ENCODE measurements around the gene VARS1. TPM values are rescaled to one million over a fixed set of nuclear protein-coding genes. Genes with fewer than 3 reads are reported as not detected.

VARS1 gene
- total and polyA plus RNA-seq, 2 donors (not counting 1 experiment from before 2014, with no cell fraction given) = 16.0 to 53.5 TPM

GRCh38 chr6:31769684-31770371, 25.7 kb downstream of the VARS1 start:
- peak in 1 of 2 donors; percentile 39 for DNase-seq (ENCODE audit: low read depth in 2 of 2)
- no peaks in the 10 kb centered on the region for H3K4me1 ChIP-seq (ENCODE audit: control insufficient read depth, extremely low read depth, insufficient read depth, low read length)

GRCh38 chr6:31768363-31769257, 26.9 kb downstream of the VARS1 start:
- H3K79me2 ChIP-seq (ENCODE audit: control insufficient read depth, insufficient read depth, low read length) = no peaks in the 10 kb centered on the region
- H3K9ac ChIP-seq (ENCODE audit: insufficient read depth, low read length) = no peak overlapping the region
- H3K9me3 ChIP-seq (ENCODE audit: control insufficient read depth, insufficient read depth, low read depth, low read length) = no peaks in the 10 kb centered on the region
- H3K36me3 ChIP-seq (ENCODE audit: control insufficient read depth, insufficient read depth, low read length) = no peaks in the 10 kb centered on the region
- H3K4me1 ChIP-seq (ENCODE audit: control insufficient read depth, extremely low read depth, insufficient read depth, low read length) = peaks cover under 1% of the 10 kb centered on the region
- no peak for TF ChIP-seq EZH2 (IDR thresholded peaks at IDR 0.05; ENCODE audit: low read length, missing control alignments)
- TF ChIP-seq CTCF (conservative IDR thresholded peaks at IDR 0.05 in 1 of 2, IDR thresholded peaks at IDR 0.05 in 1 of 2; ENCODE audit: low read depth in 1 of 2, low read length in 2 of 2) = no peak
- no peaks in the 10 kb centered on the region for H3K27me3 ChIP-seq (ENCODE audit: control insufficient read depth, insufficient read depth, low read length)
- no peak overlapping the region for H3K27ac ChIP-seq (ENCODE audit: insufficient read depth, low read length)
- H3K4me2 ChIP-seq (ENCODE audit: extremely low read depth, insufficient read depth, low read length) = no peak overlapping the region
- H3K4me3 ChIP-seq (replicated peaks in 1 of 4; ENCODE audit: control extremely low read depth in 1 of 4, insufficient read depth in 1 of 4, low read depth in 3 of 4, low read length in 4 of 4) = no peak overlapping the region
- no peak for DNase-seq (ENCODE audit: low read depth in 2 of 2)
- no peaks in the 10 kb centered on the region for H4K20me1 ChIP-seq (ENCODE audit: control insufficient read depth, extremely low read depth, insufficient read depth, low read length)
- no peak overlapping the region for H2AFZ ChIP-seq (ENCODE audit: low read length)

More at GRCh38 chr6:31769684-31770371, 25.7 kb downstream of the VARS1 start:
- H3K9ac ChIP-seq (ENCODE audit: insufficient read depth, low read length) = no peak overlapping the region
- no peak overlapping the region for H3K4me2 ChIP-seq (ENCODE audit: extremely low read depth, insufficient read depth, low read length)
- H3K36me3 ChIP-seq (ENCODE audit: control insufficient read depth, insufficient read depth, low read length) = no peaks in the 10 kb centered on the region
- no peaks in the 10 kb centered on the region for H3K27me3 ChIP-seq (ENCODE audit: control insufficient read depth, insufficient read depth, low read length)
- TF ChIP-seq CTCF (conservative IDR thresholded peaks at IDR 0.05 in 1 of 2, IDR thresholded peaks at IDR 0.05 in 1 of 2; ENCODE audit: low read depth in 1 of 2, low read length in 2 of 2) = peak; percentile 68 to 71
- no peak for TF ChIP-seq EZH2 (IDR thresholded peaks at IDR 0.05; ENCODE audit: low read length, missing control alignments)
- H3K9me3 ChIP-seq (ENCODE audit: control insufficient read depth, insufficient read depth, low read depth, low read length) = no peaks in the 10 kb centered on the region
- H4K20me1 ChIP-seq (ENCODE audit: control insufficient read depth, extremely low read depth, insufficient read depth, low read length) = no peaks in the 10 kb centered on the region
- no peaks in the 10 kb centered on the region for H3K79me2 ChIP-seq (ENCODE audit: control insufficient read depth, insufficient read depth, low read length)
- no peak overlapping the region for H3K27ac ChIP-seq (ENCODE audit: insufficient read depth, low read length)
- no peak overlapping the region for H3K4me3 ChIP-seq (replicated peaks in 1 of 4; ENCODE audit: control extremely low read depth in 1 of 4, insufficient read depth in 1 of 4, low read depth in 3 of 4, low read length in 4 of 4)
- H2AFZ ChIP-seq (ENCODE audit: low read length) = no peak overlapping the region

- no peak for DNase-seq (ENCODE audit: low read depth in 2 of 2)
- H3K27me3 ChIP-seq (ENCODE audit: control insufficient read depth, insufficient read depth, low read length) = no peaks in the 10 kb centered on the region
Measured at GRCh38 chr6:31767096-31767645, 28.4 kb downstream of the VARS1 start.

More at GRCh38 chr6:31767096-31767645, 28.4 kb downstream of the VARS1 start:
- Histone ChIP-seq H3K9ac (ENCODE audit: insufficient read depth, low read length) (no peak overlapping the region), H3K4me3 (replicated peaks in 1 of 4; ENCODE audit: control extremely low read depth in 1 of 4, insufficient read depth in 1 of 4, low read depth in 3 of 4, low read length in 4 of 4) (no peak overlapping the region), H3K4me2 (ENCODE audit: extremely low read depth, insufficient read depth, low read length) (no peak overlapping the region), H2AFZ (ENCODE audit: low read length) (no peak overlapping the region), H3K79me2 (ENCODE audit: control insufficient read depth, insufficient read depth, low read length) (no peaks in the 10 kb centered on the region), H3K27ac (ENCODE audit: insufficient read depth, low read length) (no peak overlapping the region), H4K20me1 (ENCODE audit: control insufficient read depth, extremely low read depth, insufficient read depth, low read length) (no peaks in the 10 kb centered on the region), H3K4me1 (ENCODE audit: control insufficient read depth, extremely low read depth, insufficient read depth, low read length) (peaks cover 4% of the 10 kb centered on the region), H3K36me3 (ENCODE audit: control insufficient read depth, insufficient read depth, low read length) (no peaks in the 10 kb centered on the region), H3K9me3 (ENCODE audit: control insufficient read depth, insufficient read depth, low read depth, low read length) (no peaks in the 10 kb centered on the region)
- no peak for TF ChIP-seq CTCF (conservative IDR thresholded peaks at IDR 0.05 in 1 of 2, IDR thresholded peaks at IDR 0.05 in 1 of 2; ENCODE audit: low read depth in 1 of 2, low read length in 2 of 2)
- no peak for TF ChIP-seq EZH2 (IDR thresholded peaks at IDR 0.05; ENCODE audit: low read length, missing control alignments)
